Right kidney (tissue), 1 donor: ENCODE measurements around the gene TMEM117.
"Not testable (repeated sequence)": the region's sequence is repeated elsewhere in the genome, so short reads cannot be mapped to it uniquely, and the experiment has no call there.

Experiments
- DNase-seq: peaks from one replicate; pipeline ENCODE4 v3.0.0-alpha.2; 2016

The TMEM117 gene

GRCh38 chr12:43836475-43836989 lies 651 bp downstream of the TMEM117 start:
- no peak for DNase-seq

DNA sequence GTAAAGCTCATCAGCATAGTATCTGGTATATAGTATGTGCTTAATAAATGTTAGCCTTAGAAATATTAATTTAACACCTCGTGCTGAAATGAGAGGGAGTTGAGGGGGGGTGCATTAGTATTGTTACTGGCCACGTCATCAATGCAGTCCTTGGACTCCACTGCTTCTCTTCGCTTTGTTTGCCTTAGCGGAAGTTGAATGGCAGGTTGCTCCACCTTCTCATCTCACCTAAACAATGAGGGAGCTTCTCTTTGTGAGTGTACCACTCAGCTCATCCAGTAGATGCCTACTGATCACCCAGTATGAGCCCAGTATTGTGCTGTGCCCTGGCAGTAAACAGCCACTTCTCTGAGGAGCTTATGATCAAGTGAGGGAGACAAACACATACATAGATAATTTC lies 4.5 kb downstream of the TMEM117 start:
- DNase-seq: no peak

- DNase-seq: no peak
Measured at GRCh38 chr12:43841253-43841652, 5.4 kb downstream of the TMEM117 start.

DNA sequence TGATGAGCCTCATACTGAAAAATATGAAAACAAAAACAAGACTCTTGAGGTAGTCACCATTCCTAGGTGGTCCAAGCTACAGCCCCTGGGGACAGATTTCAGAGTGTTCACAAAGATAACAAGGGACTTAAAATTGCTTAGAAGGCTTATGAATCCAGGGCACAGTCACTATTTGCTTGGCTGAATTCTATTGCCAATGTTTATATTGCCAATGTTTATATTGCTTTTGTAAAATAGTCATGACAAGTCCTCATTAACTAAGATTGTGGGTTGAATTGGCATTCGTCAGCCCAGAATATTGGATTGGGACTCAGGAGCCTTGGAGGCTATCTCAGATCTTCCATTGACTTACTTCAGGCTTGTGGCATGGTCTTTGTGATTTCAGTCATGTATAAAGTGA lies 6.4 kb downstream of the TMEM117 start:
- no peak for DNase-seq

DNA sequence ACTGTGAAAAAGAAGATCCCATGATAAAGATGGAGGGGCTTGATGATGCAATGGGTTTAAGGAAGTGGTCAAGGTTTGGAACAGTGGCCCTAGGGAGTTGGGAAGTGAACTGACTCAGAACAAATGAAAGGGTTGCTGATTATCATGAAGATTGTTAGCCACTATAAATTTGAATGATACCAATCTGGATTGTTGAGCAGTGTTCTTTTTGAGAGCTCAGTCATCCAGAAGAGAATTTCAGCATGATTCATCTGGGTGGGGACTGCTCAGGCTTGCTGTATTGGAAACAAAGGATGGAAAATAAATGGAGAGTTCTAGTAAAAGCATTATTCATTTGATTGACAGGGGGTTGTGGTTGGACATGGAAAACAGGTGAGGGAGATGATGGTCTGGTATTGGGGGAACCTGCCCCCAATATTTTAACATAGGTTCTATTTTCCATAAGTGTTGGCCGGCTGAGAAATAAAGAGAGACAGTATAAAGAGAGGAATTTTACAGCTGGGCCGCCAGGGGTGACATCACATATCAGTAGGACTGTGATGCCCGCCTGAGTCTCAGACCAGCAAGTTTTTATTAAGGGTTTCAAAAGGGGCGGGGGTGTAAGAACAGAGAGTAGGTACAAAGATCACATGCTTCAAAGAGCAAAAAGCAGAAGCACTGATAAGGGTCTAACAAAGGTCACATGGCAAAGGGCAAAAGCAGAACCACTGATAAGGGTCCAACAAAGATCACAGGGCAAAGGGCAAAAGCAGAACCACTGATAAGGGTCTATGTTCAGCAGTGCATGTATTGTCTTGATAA lies 11.7 kb downstream of the TMEM117 start:
- DNase-seq: not testable (repeated sequence)

DNA sequence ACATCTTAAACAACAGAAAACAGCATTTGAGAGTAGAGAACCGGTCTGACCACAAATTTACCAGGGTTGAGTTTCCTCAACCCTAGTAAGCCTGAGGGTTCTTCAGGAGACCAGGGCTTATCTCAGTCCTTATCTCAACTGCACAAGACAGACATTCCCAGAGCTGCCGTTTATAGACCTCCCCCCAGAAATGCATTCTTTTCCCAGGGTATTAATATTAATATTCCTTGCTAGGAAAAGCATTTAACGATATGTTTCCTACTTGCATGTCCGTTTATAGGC lies 12.3 kb downstream of the TMEM117 start:
- no peak for DNase-seq

- DNase-seq: no peak
Measured at GRCh38 chr12:43848786-43849185, 12.9 kb downstream of the TMEM117 start.

DNA sequence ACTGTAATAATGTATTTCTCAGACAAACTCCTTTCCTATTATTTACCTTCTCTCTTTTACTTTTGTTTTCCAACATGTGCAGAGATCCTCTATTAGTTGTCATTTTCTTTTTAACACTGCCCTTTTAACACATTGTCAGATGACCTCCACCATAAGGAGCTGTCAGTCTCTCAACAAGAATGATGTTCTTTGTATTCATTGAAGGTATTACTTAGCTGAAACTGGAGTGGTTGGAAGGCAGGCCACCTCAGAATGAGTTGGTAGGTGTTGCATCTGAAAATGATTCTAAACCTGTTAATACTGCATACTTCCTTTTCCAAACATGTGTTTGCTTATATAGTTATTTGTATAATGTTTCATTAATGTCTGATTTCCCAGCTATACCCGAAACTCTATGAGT lies 16.9 kb downstream of the TMEM117 start:
- no peak for DNase-seq

- no peak for DNase-seq
Measured at GRCh38 chr12:43856972-43857371, 21.1 kb downstream of the TMEM117 start.

- no peak for DNase-seq
Measured at GRCh38 chr12:43858096-43858495, 22.2 kb downstream of the TMEM117 start.

GRCh38 chr12:43858991-43859390 lies 23.1 kb downstream of the TMEM117 start:
- no peak for DNase-seq

DNA sequence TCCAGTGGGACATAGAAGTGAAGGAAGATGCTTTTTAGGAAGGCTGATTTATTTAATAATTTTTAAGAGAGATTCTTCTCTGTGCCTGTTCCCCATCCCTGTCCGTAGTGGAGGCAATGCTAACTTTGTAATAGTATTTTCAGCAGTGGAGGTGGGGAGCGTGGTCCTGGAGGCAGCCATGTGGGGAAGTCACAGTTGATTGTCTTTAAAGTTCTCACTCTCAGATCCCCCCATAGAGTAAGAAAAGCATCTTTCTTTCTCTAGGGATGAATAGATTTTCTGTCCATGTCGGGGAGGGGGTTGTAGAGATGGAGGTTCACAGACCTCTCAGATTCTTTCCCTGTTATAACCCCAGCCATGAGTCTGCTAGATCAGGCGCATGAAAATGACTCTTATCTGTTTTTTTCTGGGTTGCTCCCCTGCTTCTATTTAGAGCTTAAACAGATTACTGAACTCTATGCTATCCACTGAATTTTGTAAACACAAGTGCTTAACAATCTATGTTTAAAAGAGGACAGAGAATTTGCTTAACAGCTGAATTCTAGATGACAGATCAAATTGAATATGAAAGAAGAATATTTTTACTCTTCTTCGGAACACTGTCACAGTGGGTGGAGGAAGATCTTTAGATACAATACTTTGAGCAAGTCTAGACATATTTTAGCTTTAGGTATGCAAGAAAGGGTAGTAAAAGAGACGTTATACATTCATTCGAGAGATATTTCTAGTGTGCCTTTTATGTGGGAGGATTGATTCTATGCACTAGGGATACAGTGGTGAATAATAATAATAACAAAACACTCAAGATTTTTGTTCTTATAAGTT lies 25.3 kb downstream of the TMEM117 start:
- no peak for DNase-seq

GRCh38 chr12:43861840-43862150 lies 25.9 kb downstream of the TMEM117 start:
- no peak for DNase-seq

DNA sequence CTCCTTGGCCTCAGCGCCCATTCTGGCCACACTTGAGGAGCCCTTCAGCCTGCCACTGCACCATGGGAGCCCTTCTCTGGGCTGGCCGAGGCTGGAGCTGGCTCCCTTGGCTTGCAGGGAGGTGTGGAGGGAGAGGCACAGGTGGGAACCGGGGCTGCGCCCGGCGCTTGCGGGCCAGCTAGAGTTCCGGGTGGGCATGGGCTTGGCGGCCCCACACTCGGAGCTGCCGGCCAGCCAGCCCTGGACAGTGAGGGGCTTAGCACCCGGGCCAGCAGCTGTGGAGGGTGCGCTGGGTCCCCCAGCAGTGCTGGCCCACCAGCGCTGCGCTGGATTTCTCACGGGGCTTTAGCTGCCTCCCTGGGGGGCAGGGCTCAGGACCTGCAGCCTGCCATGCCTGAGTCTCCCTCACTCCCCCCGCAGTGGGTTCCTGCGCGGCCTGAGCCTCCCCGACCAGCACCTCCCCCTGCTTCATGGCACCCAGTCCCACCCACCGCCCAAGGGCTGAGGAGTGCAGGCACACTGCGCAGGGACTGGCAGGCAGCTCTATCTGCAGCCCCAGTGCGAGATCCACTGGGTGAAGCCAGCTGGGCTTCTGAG lies 28.0 kb downstream of the TMEM117 start:
- DNase-seq: no peak

DNA sequence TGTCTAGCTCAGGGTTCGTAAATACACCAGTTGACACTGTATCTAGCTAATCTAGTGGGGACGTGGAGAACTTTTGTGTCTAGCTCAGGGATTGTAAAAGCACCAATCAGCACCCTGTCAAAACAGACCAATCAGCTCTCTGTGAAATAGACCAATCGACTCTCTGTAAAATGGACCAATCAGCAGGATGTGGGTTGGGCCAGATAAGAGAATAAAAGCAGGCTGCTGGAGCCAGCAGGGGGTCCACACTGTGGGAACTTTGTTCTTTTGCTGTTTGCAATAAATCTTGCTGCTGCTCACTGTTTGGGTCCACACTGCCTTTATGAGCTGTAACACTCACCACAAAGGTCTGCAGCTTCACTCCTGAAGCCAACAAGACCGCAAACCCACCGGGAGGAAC lies 28.7 kb downstream of the TMEM117 start:
- DNase-seq: not testable (repeated sequence)

DNA sequence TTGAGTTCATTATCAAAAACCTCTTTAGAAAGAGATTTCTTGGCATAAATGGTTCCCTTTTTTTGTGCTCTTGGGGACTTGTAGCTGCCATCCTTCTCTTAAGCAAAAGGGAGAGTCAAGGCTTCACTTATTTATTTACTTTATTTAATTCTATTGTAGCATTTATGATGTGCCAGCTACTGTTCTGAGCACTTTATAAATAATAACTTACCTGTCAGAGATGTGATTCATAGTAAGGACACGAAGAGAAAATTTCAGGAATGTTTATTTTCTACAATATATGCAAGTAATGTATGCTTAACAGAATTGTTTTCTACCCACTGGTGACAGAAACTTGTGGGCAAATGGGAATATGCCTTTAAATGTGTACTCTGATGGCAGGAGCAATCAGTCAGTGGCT lies 33.3 kb downstream of the TMEM117 start:
- DNase-seq: no peak

DNA sequence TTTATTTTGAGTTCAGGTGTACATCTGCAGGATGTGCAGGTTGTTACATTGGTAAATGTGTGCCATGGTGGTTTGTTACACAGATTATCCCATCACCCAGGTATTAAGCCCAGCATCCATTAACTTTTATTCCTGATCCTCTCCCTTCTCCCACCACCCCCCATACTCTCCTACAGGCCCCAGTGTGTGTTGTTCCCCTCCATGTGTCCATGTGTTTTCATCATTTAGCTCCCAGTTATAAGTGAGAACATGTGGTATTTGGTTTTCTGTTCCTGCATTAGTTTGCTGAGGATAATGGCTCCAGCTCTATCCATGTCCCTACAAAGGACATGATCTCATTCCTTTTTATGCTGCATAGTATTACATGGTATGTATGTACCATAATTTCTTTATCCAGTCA lies 33.9 kb downstream of the TMEM117 start:
- not testable (repeated sequence) for DNase-seq

DNA sequence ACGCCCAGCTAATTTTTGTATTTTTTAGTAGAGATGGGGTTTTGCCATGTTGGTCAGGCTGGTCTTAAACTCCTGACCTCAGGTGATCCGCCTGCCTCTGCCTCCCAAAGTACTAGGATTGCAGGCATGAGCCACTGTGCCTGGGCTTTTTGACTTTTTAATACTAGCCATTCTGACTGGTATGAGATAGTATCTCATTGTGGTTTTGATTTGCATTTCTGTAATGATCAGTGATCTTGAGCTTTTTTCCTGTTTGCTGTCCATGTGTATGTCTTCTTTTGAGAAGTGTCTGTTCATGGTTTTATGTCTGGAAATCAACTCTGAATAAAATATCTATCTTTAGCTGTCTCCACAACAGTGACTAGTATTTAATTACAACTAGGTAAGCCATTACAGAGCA lies 35.4 kb downstream of the TMEM117 start:
- DNase-seq: not testable (repeated sequence)

GRCh38 chr12:43872396-43872795 lies 36.5 kb downstream of the TMEM117 start:
- DNase-seq: no peak

DNA sequence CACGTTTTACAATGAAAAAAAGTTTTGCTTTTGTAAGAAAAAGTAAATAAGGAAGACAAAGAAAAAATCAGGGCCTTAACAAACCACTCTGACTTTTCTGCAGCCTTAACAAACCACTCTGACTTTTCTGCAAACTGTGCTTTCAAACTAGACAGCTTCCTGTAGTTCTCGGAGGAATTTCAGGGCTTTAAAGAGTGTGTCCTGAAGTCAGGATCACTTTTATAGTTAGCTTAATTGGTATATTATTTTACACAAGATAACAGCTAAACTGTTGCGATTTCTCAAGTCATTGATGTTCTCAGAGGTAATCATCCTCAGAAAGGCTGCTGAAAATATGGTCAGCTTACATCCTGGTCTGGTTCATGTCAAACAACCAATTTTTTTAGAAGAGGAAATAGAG lies 42.2 kb downstream of the TMEM117 start:
- no peak for DNase-seq

GRCh38 chr12:43880547-43880946 lies 44.7 kb downstream of the TMEM117 start:
- no peak for DNase-seq

GRCh38 chr12:43882578-43883178 lies 46.8 kb downstream of the TMEM117 start:
- no peak for DNase-seq

DNA sequence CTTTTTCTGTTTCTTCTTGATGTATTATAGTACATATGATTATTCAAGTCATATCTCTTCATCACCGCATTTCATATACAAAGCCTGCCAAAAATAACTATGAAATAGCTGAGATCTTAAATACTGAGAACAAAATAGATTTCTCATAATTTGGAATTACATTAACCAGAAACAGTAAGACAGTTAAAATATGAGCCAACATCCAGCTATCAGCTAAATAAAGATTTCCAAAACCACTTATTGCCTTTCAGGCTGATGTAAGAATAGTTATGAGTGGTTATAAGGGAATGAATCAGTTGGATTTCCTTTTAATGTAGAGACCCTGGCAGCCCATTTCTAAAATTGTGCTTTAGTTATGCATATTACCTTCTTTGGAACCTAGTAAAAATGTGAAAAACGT lies 47.4 kb downstream of the TMEM117 start:
- no peak for DNase-seq
